OCI-LY7 (cell line): ENCODE measurements around the gene UTS2R. TPM values are rescaled to one million over a fixed set of nuclear protein-coding genes. Genes with fewer than 3 reads are reported as not detected.
"Not testable (repeated sequence)": the region's sequence is repeated elsewhere in the genome, so short reads cannot be mapped to it uniquely, and the experiment has no call there.

ENCODE experiments used
- BruUV-seq: library from RNA; stranded (reverse); fragments of 400-500 nt; replicated peaks from 2 replicates; lab custom pipeline; 2021; lab: Mats Ljungman, UMichigan
- CTCF ChIA-PET: fragments of 300-600 bp; sonication (Branson Sonifier 250); formaldehyde crosslinking; loops from one replicate; lab custom pipeline; 2022; ENCODE audit warnings: antibody characterized with exemption; ENCODE audit not compliant: unreplicated experiment; lab: Charles Lee
- POLR2A ChIA-PET: fragments of 300-600 bp; sonication (Branson Sonifier 250); formaldehyde crosslinking; loops from one replicate; lab custom pipeline; 2022; ENCODE audit warnings: antibody characterized with exemption; lab: Charles Lee
- DNase-seq: peaks from one replicate; pipeline ENCODE4 v3.0.0-alpha.2; 2015; ENCODE audit warnings: low spot score
- H2AFZ ChIP-seq: fragments of 200-600 bp; sonication (generic), shearing (Covaris generic); 2 replicates; pipeline ENCODE4 v1.6.1; 2014; ENCODE audit warnings: mild to moderate bottlenecking, antibody characterized with exemption, low read length, moderate library complexity
- H3K27ac ChIP-seq: fragments of 200-600 bp; sonication (generic); 2 replicates; pipeline ENCODE4 v1.5.1; 2014; ENCODE audit warnings: mixed run types, low read depth, mild to moderate bottlenecking, moderate library complexity, low read length, inconsistent platforms; ENCODE audit not compliant: poor library complexity, severe bottlenecking
- H3K36me3 ChIP-seq: fragments of 200-600 bp; sonication (generic); 2 replicates; pipeline ENCODE4 v1.6.1; 2014; ENCODE audit warnings: mild to moderate bottlenecking, antibody characterized with exemption, low read length, moderate library complexity, mixed read lengths; ENCODE audit not compliant: insufficient read depth
- H3K4me1 ChIP-seq: fragments of 200-600 bp; sonication (generic); 2 replicates; pipeline ENCODE4 v1.5.1; 2014; ENCODE audit warnings: mild to moderate bottlenecking, low read length; ENCODE audit not compliant: insufficient read depth, poor library complexity, severe bottlenecking
- H3K4me2 ChIP-seq: fragments of 200-600 bp; sonication (generic); 2 replicates; pipeline ENCODE4 v1.6.1; 2014; ENCODE audit warnings: mild to moderate bottlenecking, low read length
- H3K4me3 ChIP-seq: fragments of 200-600 bp; sonication (generic); 2 replicates; pipeline ENCODE4 v1.5.1; 2014; ENCODE audit warnings: mild to moderate bottlenecking, low read depth, low read length; ENCODE audit not compliant: poor library complexity, severe bottlenecking
- H3K79me2 ChIP-seq: fragments of 200-600 bp; sonication (generic); 2 replicates; pipeline ENCODE4 v1.6.1; 2016; ENCODE audit warnings: low read depth, mild to moderate bottlenecking, low read length, moderate library complexity, mixed read lengths; ENCODE audit not compliant: insufficient read depth
- H3K9me2 ChIP-seq: fragments of 200-600 bp; sonication (generic); 2 replicates; pipeline ENCODE4 v1.6.1; 2016; ENCODE audit warnings: mild to moderate bottlenecking, low read length, mixed read lengths; ENCODE audit not compliant: insufficient read depth
- H3K9me3 ChIP-seq: fragments of 200-600 bp; sonication (generic); 2 replicates; pipeline ENCODE4 v1.6.1; 2014; ENCODE audit warnings: mild to moderate bottlenecking, mixed run types, low read length, mixed read lengths
- H4K20me1 ChIP-seq: fragments of 200-600 bp; sonication (generic); 2 replicates; pipeline ENCODE4 v1.6.1; 2014; ENCODE audit warnings: mild to moderate bottlenecking, antibody characterized with exemption, low read length, moderate library complexity, mixed read lengths; ENCODE audit not compliant: insufficient read depth
- EZH2phosphoT487 ChIP-seq: fragments of 200-600 bp; sonication (generic); IDR thresholded peaks from 2 replicates; pipeline ENCODE4 v1.6.1; 2018; ENCODE audit warnings: low read depth, borderline replicate concordance, mild to moderate bottlenecking, mixed run types, antibody characterized with exemption, low read length, moderate library complexity, mixed read lengths
- intact Hi-C: fragments of 100-400 bp; cut with micrococcal nuclease; formaldehyde crosslinking; loops from one replicate; pipeline ENCODE4 v1.10.0; 2022; ENCODE audit not compliant: unreplicated experiment
- total RNA-seq, 2 experiments: library from RNA; depleted of rRNA in 1 of 2; stranded (reverse); fragments of >200 nt in 1 of 2; shearing (Covaris generic) in 1 of 2; gene quantifications; 2 replicates each; pipeline ENCODE4 v1.2.3, GENCODE V29; 2014 to 2022
- TF ChIP-seq, protein P1 (sequence below): fragments of 200-600 bp; sonication (generic); conservative IDR thresholded peaks from 2 replicates; pipeline ENCODE4 v1.5.1; 2014; ENCODE audit warnings: mild to moderate bottlenecking, antibody characterized with exemption, low read length, moderate library complexity, mixed read lengths

The UTS2R gene
- total RNA-seq, 2 experiments from 2014 or later, result 17.4 to 36.3 TPM

DNA sequence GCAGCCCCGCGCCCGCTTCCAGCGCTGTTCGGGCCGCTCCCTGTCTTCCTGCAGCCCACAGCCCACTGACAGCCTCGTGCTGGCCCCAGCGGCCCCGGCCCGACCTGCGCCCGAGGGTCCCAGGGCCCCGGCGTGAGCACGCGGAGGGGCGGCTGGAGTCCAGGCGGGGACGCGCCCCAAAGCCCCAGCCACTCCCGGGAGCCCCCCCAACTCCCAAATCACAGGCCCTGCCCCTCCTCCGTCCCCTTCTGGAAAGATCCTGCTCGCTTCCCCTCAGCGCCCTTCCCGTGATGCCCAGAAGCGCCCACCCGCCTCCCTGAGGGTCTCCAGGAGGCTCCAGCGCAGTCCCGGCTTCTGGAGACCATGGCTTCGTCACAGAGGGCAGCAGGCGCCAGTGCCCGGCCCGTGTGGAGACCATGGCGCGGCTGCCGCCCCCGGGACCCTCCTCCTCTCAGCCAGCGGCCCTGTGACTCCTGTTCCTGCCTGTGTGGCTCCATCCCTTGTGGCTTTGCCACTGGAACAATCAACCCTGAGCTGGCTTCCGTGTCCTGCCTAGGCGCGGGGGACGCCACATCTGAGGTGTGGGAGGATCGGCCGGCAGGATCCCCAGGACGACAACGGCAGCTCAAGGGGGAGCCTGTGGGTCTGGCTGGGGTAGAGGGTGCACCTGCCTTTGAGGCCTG lies 3.9 kb downstream of the UTS2R start:
- TF ChIP-seq, protein P1, sequence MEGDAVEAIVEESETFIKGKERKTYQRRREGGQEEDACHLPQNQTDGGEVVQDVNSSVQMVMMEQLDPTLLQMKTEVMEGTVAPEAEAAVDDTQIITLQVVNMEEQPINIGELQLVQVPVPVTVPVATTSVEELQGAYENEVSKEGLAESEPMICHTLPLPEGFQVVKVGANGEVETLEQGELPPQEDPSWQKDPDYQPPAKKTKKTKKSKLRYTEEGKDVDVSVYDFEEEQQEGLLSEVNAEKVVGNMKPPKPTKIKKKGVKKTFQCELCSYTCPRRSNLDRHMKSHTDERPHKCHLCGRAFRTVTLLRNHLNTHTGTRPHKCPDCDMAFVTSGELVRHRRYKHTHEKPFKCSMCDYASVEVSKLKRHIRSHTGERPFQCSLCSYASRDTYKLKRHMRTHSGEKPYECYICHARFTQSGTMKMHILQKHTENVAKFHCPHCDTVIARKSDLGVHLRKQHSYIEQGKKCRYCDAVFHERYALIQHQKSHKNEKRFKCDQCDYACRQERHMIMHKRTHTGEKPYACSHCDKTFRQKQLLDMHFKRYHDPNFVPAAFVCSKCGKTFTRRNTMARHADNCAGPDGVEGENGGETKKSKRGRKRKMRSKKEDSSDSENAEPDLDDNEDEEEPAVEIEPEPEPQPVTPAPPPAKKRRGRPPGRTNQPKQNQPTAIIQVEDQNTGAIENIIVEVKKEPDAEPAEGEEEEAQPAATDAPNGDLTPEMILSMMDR, result no peak
- TF ChIP-seq EZH2phosphoT487, result no peak
- no TSS peak for BruUV-seq
- Histone ChIP-seq H3K4me3 (no peak overlapping the region), H4K20me1 (no peaks in the 10 kb centered on the region), H3K9me2 (no peaks in the 10 kb centered on the region), H3K27ac (no peak overlapping the region), H3K4me1 (peaks cover 23% of the 10 kb centered on the region), H3K9me3 (no peaks in the 10 kb centered on the region), H2AFZ (no peak overlapping the region), H3K79me2 (no peaks in the 10 kb centered on the region), H3K4me2 (no peak overlapping the region), H3K36me3 (no peaks in the 10 kb centered on the region)
- intact Hi-C loops, result no loop called here
- no peak for DNase-seq
- POLR2A ChIA-PET, result interaction anchor here (0.6 kb wide), 1 partner anchor 26 kb away, joined by 5 read pairs; no protein-coding TSS in a partner anchor
- CTCF ChIA-PET, result no interaction called here

DNA sequence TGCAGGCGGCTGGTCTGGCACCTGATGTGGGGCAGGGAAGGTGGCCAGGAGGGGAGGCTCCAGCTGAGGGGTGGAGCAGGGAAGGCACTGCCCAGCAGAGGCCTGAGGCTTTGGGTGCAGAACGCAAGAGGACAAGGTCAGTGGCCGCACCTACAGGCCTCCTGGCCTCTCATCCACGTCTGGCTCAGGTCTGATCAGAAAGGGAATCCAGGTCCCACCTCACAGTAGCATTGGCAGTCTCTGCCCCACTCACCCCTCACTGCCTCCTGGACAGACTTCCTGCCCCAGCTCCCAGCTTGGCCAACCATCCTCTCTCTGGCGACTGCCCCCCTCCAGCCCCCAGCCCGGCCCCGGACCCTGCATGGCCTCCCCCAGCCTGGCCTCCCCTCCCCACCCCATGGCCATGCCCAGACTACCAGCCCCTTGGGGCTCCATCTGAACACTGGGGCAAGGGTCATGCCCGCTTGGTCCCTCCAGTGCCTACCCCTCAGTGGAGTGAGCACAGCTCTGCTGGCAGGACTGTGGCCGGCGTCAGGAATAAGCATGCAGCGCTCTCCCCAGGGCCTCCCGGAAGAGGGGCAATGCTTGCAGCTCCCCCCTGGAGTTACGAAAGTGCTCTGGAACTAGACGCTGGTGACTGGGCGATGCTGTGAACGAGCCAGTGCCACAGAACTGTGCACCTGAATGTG lies 4.6 kb downstream of the UTS2R start:
- no peaks in the 10 kb centered on the region for H4K20me1 ChIP-seq
- H3K27ac ChIP-seq, result no peak overlapping the region
- intact Hi-C loops, result no loop called here
- H3K36me3 ChIP-seq, result no peaks in the 10 kb centered on the region
- H3K9me2 ChIP-seq, result no peaks in the 10 kb centered on the region
- ChIA-PET CTCF (no interaction called here), POLR2A (no interaction called here)
- no peaks in the 10 kb centered on the region for H3K9me3 ChIP-seq
- BruUV-seq, result no TSS peak
- H2AFZ ChIP-seq, result no peak overlapping the region
- no peak overlapping the region for H3K4me3 ChIP-seq
- no peak overlapping the region for H3K4me2 ChIP-seq
- TF ChIP-seq, protein P1, result no peak
- no peak for TF ChIP-seq EZH2phosphoT487
- peaks cover 17% of the 10 kb centered on the region for H3K4me1 ChIP-seq
- no peak for DNase-seq
- no peaks in the 10 kb centered on the region for H3K79me2 ChIP-seq

DNA sequence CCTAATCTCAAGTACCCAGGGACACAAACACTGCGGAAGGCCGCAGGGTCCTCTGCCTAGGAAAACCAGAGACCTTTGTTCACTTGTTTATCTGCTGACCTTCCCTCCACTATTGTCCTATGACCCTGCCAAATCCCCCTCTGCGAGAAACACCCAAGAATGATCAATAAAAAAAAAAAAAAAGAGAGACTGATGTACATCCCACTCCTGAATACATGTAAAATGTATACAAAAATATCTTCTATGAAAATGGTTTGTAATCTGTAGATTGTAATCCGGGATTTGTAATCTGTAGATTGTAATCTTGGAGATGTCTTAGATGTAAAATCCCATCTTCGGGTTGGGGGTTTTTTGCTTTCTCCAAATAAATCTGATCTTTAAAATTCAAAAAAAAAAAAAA lies 5.7 kb downstream of the UTS2R start:
- H3K9me2 ChIP-seq, DNase-seq, H4K20me1 ChIP-seq, BruUV-seq, intact Hi-C loops, H3K36me3 ChIP-seq, H3K79me2 ChIP-seq, CTCF ChIA-PET, H3K4me3 ChIP-seq, H3K27ac ChIP-seq, H3K4me2 ChIP-seq, H3K9me3 ChIP-seq, H2AFZ ChIP-seq: not testable (repeated sequence)
- H3K4me1 ChIP-seq, result peaks cover 15% of the 10 kb centered on the region
- POLR2A ChIA-PET, result interaction anchor here (0.7 kb wide), 1 partner anchor 11 kb away, joined by 8 read pairs; no protein-coding TSS in a partner anchor
